Neural cell (in vitro differentiated cells): ENCODE results near the gene PIAS4.

Experiments
- CTCF ChIP-seq: fragments of 450-650 bp; IDR thresholded peaks from 2 replicates; pipeline ENCODE4 v1.5.1; 2014; ENCODE audit warnings: antibody characterized with exemption, mild to moderate bottlenecking, moderate library complexity; ENCODE audit not compliant: poor library complexity, severe bottlenecking
- EP300 ChIP-seq: fragments of 450-650 bp; conservative IDR thresholded peaks from 2 replicates; pipeline ENCODE4 v1.6.1; 2014; ENCODE audit warnings: antibody characterized with exemption, mild to moderate bottlenecking, moderate library complexity; ENCODE audit not compliant: poor library complexity, severe bottlenecking
- EZH2 ChIP-seq: fragments of 200-600, 300-800 bp; shearing (Covaris generic), sonication (generic); IDR thresholded peaks from 2 replicates; pipeline ENCODE4 v1.6.1; 2014; ENCODE audit warnings: antibody characterized with exemption, low read length, borderline replicate concordance, mild to moderate bottlenecking; ENCODE audit not compliant: insufficient read depth, poor library complexity, severe bottlenecking
- MXI1 ChIP-seq: fragments of 450-650 bp; conservative IDR thresholded peaks from 2 replicates; pipeline ENCODE4 v1.6.1; 2014; ENCODE audit warnings: antibody characterized with exemption, mild to moderate bottlenecking; ENCODE audit not compliant: poor library complexity, severe bottlenecking
- REST ChIP-seq: IDR thresholded peaks from 2 replicates; pipeline ENCODE4 v1.6.1; 2012; ENCODE audit warnings: borderline replicate concordance
- TAF1 ChIP-seq: IDR thresholded peaks from 2 replicates; pipeline ENCODE4 v1.6.1; 2012; ENCODE audit warnings: low read depth

DNA sequence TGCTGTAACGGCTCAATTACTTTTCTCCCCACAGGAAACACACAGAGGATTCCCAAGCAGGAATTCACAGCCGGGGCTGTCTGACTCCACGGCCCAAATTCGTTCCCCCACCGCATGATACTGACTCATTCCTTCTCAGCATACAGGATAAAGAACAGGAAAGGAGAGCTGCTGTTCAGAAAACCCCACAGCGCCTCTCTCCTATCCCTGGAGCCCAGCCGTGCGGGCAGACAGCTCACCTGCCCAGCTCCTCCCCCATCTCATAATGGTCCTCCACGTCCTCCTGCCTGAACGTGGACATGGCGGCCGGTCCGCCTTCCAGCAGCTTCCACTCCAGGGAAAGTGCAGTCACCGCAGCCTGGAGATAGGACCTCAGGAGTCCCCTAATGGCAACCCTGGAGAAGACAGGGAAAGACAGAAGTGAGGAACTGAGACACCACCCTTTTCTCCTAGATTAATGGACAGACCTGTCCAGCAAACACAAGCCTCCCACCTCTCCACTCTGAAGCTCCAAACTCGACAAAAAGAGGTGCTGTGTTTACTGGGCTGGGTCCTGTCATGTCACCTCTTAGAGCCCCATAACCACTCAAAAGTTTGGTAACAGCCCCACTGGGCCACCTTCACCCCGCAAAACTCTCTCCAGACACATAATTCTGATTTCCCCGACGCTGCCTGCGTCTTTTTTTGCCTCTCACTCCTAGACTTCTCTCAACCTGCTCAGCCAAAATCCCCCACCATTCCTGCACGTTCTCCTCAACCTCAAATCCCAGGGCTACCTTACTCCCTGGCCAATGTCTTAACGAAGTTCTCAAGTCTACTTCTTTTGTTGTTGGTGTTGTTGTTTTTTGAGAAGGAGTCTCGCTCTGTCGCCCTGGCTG, 37.9 kb upstream of the PIAS4 start:
- TF ChIP-seq CTCF (no peak), EZH2 (no peak), REST (no peak), TAF1 (no peak), EP300 (no peak), MXI1 (no peak)
